ENCODE results near the gene UBXN1.
"Not testable (repeated sequence)": the region's sequence is repeated elsewhere in the genome, so short reads cannot be mapped to it uniquely, and the experiment has no call there.

Gene UBXN1

DNA sequence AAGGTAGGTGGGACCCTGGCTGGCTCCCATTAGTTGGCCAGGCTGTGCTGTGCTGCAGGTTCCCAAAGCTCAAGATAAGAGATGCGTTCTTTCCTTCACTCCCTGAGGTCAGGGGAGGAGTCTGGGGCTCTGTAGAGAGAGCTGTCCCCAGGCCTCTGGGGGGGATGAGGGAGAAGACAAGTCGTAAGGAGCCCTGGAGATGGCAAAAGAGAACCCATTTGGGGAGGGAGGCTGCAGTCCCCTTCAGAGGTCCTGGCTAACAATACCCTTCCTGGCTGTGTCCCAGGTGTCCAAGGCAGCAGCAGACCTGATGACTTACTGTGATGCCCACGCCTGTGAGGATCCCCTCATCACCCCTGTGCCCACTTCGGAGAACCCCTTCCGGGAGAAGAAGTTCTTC lies 29.5 kb upstream of the UBXN1 start:
- DNase-seq: no peak

DNA sequence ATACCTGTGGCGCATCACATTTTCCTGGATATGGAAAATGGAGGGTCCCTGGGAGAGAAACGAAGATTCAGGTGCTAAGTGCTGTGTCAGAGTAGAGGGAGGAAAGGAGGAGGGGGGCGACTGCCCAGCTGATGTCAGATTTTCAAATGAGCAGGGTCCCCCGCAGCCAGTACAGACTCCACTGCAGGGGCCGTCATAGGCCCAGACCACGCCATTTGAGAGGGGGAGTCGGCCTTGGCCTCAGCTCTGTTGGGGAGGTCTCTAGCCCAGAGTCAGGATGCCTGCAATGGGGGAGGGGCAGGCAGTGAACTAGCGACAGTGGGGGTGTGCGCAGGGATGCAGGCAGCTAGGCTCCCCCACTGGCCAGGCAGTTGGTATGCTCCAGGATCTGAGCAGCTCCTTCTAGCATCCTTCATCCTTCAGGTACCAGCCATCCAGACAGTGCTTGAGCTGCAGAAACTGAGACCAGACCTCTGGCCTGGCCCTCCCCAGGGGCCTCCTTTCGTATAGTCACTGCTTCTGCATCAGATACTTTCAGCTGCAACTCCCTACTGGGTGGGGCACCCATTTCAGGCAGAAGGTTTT lies 28.5 kb upstream of the UBXN1 start, which contains the start of the genes BSCL2 and GNG3:
TSS of gene BSCL2 (minus strand) at position 148 of the 585 bp plus-strand sequence. CDS start 229 bp downstream, outside the sequence.
TSS of gene GNG3 (plus strand) at position 400 of the 585 bp plus-strand sequence. CDS start 620 bp downstream, outside the sequence.
- DNase-seq: no peak

DNA sequence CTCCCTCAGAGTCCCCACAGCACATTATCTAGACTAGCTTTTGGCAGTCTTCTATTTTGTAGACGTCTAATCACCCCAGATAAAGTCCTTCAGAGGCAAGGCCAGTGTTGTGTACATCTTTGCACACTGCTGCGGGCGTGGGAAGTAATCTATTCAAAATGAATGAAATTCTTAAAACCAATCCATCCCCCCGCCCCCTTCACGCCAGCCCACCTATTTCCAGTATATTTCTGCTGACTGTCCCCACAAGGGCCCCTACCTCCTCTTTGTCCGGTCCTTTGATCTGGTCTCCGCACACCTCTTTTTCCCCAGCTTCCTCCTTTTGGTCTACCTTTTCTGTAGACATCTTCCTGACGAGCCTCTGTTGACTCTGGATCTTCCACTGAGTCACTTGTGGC lies 28.0 kb upstream of the UBXN1 start:
- DNase-seq: no peak

DNA sequence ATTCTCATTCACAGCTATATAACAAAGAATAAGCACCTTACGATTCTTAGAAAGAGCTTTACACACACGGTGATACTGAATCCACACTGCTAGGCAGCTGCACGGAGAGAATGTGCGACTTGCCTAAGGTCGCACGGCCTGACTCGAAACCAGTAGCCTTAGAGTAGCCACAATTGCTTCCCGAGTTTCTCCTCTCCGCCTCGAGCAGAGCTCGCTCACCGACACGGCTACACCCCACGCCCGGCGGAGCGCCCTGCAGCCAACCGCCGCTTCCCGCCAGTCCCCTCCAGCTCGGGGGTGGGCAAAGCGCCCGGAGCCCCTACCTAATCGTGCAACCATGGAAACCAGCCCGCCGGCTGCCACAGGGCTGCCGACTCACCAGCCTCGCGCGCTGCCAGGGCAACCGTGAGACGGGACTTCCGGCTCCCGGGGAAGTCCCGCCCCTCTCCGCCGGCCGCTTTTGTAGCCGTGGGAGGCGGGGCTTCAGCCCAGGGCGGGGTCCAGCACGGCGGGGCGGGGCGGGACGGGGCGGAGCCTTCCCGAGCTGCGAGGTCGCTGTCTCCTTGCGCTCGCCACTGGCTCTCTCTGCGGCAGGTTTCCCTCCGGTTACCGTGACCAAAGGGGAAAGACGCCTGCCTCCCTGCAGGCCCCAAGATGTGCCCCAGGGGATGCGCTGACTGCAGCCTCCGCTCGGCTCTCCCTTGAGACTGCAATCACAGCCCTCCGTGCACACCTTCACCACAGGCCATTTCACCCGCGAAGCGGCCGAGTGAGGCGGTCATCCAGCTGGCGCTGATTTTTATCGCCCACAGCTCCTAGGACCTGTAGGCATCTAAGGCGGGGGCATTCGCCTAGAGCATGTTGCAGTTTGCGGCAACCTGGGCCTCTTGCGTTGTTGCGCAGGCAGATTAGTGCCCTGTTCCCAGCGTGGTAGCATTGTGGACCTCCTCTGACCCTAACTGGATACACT lies 27.3 kb upstream of the UBXN1 start:
- peak; percentile 89 to 90 for DNase-seq

DNA sequence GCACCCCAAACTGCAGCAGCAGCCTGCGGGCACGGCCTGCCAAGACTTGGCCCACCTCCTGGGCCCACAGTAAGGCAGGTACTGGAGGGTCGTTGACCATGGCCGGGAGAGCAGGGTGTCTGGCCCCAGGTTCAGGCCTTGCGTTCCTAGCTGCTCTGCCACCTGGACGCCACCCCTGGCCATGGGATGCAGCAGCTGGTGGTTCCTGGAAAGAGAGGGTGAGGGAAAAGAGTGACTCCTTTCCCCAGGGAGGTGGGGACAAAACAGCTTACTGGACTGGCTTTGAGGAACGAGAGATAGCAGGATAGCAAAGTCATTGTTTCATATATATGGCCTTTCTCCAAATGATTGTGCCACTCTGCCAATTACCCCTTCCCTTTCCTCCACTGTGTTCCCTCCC lies 26.5 kb upstream of the UBXN1 start:
- DNase-seq: no peak

DNA sequence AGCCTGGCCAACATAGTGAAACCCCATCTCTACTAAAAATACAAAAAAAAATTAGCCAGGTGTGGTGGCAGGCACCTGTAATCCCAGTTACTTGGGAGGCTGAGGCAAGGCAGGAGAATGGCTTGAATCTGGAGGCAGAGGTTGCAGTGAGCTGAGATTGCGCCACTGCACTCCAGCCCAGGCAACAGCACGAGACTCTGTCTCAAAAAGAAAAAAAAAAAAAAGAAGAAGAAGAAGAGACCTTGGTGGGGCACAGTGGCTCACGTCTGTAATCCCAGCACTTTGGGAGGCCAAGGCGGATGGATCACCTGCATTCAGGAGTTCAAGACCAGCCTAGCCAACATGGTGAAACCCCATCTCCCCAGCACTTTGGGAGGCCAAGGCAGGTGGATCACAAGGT lies 25.0 kb upstream of the UBXN1 start:
- DNase-seq: not testable (repeated sequence)

DNA sequence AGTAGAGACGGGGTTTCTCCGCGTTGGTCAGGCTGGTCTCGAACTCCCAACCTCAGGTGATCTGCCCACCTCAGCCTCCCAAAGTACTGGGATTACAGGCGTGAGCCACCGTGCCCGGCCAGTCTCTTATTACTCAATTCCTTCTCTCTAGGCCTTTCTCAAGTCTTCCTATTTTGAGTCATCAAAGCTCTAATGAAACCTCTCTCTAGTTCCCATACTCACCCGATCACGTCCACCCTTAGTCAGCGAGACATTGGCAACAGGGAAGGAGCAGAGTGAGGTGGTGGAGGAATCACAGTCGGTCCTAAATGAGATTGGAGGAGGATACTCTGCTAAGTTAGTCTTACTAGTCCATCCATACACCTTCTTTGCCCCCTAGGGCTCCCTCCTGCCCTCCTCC lies 23.4 kb upstream of the UBXN1 start:
- DNase-seq: no peak

DNA sequence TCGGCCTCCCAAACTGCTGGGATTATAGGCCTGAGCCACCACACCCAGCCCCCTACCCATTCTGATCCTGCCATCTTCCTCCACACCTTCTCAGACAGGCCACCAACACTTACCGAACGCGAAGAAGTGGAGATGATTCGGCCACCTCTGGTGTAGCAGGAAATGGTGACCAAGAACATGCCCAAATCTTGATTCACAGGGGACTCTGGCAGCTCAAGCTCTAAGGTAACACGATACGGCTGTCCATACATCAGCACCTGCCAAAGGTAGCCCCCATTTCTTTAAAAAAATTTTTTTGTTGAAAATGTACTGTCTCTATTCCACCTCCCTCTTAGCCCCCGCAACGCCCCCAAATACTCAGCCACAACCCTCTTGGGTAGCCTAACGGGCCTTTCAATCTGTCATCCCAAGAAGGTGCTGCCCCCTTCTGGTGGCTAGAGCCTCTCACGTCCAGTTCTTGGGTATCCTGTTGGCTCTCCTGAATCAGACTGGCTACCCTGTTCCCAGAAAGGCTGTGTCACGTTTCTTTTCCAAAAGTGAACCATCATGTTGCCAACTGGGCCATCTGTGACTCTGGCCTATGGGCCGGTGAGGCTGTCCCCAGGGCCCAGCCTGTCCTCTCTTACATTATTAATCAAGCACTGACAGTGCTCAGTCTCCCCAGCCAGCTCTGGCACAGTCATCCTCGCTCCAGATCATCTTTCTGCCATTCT lies 15.7 kb upstream of the UBXN1 start:
- peak; percentile 69 to 71 for DNase-seq

DNA sequence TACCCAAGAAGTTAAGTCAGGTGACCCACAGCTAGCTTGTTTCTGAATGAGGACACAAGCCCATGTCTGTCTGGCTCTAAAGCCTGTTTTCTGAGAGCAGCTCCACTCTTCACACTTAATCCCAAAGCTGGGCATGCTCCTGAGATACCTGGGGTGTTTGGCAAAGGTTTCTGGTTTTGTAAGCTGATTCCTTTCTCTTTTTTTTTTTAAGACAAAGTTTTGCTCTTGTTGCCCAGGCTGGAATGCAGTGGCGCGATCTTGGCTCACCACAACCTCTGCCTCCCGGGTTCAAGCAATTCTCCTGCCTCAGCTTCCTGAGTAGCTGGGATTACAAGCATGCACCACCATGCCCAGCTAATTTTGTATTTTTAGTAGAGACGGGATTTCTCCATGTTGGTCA lies 14.8 kb upstream of the UBXN1 start:
- DNase-seq: not testable (repeated sequence)

DNA sequence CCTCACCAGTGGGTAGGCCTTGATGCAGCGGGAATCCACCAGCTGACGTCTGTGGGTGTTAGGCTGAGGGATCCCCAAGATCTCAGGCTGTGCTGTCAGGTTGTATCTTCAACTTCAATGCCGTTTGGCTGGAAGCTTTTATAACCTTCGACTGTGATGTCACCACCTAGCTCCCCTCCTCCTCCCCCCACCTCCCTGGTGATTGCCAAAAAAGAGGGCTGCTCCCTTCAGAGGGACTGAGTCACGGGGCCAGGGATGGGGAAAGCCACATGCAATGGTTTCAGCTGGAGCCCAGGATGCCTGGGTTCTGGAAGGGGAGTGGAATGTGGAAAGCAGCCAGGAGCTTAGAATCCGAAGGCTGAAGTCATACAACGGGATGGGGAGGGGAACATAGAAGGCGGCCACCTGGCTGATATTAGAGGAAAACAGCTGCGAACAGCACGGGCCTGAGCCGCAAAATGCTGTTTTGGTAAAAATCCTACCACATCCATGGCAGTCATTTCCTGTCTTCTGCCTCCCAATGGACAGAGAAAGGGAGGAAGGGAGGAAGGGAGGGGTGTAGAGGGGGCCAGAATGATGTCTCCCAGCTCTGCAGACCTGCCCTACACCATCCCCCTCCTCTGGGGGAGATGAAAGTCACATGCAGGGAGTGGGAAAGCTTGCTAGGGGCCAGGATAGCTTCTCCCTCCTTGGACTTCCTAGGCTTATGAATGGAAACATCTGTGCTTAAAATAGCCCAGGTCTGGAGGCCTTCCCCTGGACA lies 10.7 kb upstream of the UBXN1 start, which contains the start of gene LRRN4CL:
TSS of gene LRRN4CL (minus strand) at position 110 of the 763 bp plus-strand sequence. CDS start 1,022 bp downstream, outside the sequence.
- DNase-seq: no peak

DNA sequence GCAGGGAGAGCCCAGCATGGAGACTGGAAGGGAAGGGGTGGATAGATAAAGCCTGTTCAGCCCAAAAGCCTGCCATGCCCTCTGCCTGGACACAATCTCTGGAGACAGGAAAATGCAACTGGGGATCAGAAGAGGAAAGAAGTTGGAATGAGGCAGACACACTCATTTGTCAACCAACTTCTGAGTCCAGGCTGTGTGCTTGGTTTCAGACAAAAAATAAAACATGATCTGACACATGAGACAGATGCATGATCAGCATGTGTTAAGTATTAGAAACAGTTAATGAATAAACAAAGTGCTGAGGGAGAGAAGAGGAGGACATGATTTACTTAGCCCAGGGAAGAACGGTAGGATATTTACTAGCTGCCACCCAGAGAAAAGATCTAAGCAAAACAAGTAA lies 9.6 kb upstream of the UBXN1 start:
- no peak for DNase-seq

DNA sequence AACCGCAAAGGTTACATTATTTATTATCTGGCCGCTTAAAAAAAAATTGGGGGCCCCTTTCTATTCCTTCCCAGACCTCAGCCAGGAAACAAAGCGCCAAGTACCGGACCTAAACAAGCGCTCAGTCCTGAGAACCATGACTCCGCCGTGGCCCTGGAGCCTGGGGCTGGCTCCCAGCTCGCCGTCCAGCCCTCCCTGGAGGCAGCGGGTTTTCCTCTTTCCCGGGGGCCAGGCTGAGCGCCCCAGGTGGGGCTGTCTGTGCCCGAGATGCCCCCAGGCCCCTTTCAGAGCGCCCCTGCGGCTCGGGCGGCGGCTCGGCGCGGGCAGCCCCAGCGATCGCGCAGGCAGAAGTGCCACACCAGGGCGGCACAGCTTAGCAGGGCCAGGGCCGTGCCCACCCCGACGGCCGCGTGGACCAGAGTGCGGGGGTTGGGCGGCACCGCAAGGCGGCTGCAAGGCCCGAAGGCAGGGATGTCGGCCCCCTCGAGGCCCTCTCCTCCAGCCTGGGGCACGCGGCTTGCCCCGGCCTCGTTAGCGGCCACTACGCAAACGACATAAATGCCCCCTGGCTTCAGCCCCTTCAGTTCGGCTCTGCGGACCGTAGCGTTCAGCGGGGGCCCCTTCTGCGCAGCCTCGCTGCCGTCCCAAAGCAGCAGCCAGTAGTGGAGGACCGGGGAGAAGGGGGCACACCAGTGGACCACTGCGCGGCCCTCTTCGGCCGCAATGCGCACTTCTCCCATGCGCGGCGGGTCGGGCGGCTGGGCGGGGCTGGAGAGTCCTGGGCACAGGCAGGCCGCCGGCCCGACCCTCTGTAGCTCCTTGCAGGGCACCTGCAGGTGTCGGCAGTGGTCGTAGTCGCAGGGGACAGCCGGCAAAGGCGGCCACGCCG lies 8.9 kb upstream of the UBXN1 start:
- DNase-seq: no peak

DNA sequence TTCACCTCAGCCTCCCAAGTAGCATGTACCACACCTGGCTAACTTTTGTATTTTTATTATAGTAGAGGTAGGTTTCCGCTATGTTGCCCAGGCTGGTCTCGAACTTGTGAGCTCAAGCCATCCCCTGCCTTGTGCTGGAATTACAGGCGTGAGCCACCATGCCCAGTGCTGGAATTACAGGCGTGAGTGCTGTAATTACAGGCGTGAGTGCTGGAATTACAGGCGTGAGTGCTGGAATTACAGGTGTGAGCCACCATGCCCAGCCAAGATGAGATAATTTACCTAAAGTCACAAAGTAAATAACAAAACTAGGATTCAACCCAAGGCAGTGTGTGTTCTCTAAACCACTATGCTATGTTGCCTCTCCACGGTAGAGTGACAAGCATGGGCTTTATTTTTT lies 3.6 kb upstream of the UBXN1 start:
- DNase-seq: no peak

DNA sequence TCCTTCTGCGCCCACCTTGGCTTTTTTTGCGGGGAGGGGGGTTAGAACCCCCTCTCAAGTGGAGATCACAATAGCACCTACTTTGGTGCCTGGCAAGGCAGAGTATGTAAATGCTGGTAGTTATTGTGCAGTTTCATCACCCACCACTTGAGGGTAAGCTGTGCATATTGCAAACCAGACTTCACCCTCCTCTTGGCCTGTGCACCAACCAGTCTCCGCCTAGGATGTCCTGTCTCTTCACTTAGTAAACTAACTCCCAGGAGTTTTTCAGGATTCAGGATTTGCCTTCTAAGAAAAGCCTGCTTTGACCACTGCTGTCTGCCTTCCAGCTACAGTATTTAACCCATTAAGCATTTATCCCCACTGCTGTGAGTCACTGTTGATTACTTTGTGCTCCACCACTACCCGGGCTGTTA lies 2.0 kb upstream of the UBXN1 start:
- DNase-seq: no peak

DNA sequence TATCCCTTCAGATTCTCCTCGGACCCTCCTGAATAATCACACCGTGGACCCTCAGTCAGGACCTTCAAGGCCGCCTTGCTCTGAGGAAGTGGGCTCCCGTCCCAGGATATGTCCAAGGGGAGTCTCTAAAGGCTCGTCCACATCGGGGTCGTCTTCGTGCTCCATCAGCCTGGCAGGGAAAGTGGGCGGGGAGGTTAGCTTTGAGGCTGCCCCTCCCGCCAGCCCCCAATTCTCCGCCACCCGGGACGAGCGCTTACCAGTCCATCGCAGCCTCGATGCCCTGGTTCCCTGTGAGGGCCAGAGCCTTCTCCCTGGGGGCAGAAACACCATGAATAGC lies 472 bp downstream of the UBXN1 start:
- no peak for DNase-seq

DNA sequence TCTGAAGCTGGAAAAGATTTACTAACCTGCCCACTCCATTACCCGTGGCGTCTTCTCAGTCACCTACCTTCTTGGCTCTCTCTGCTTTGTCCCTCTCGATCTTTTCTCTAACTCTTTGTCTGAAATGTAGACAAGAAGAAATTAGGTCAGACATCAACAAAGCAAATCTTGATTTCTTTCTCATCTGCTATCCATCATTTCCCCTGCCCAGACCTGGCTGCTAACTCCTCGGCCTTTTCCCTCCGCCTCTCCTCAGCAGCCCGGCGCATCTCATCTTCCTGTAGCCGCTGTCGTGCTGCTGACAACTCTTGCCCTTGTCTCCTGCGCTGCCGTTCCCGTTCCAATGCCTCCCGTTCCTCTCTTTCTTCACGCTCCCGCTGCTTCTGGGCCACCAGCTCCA lies 1.2 kb downstream of the UBXN1 start:
- no peak for DNase-seq

DNA sequence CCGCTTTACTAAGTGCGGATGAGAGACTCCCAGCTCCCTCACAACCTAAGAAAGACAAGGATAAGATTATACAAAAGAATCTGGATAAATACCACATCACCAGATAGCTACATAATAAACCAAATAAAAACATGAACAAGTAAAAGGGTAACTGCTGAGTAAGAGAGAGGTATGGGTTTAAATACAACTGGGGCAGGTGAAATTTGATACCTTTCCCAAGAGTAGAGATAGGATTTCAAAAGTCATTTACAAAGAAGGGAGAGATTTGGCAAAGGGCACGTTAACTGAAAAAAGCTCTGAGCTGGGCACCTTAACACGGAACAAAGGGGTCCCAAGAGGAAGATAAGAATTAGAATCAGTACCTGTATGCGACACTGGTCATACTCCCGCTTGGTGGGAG lies 1.7 kb downstream of the UBXN1 start:
- no peak for DNase-seq

DNA sequence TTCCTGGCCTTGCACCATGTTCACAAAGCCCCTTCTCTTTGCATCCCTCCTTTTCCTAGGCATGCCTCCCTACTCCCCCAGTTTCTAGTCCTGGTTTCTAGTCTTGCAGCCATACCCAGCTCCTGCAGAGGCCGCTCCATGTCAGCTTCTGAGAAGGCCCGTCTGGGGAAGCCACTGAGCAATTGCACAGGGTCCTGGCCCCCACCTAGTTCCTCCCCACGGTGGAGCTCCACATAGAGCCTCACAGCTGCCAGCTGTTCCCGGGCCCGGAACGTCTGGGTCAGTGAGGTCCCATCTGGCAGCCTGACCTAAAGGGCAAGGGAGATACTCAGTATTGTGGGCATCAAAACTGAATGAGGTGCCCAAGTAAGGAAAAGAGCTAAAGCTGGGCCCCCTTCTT lies 2.2 kb downstream of the UBXN1 start:
- DNase-seq: no peak

DNA sequence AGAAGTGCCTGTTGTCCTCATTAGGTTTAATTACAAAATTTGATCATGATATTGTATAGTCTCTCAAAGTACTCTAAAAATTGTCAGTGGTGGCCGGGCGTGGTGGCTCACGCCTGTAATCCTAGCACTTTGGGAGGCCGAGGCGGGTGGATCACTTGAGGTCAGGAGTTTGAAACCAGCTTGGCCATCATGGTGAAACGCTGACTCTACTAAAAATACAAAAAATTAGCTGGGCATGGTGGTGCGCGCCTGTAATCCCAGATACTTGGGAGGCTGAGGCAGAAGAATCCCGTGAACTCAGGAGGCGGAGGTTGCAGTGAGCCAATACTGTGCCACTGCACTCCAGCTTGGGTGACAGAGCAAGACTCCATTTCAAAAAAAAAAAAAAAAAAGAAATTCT lies 3.5 kb downstream of the UBXN1 start:
- DNase-seq: not testable (repeated sequence)

DNA sequence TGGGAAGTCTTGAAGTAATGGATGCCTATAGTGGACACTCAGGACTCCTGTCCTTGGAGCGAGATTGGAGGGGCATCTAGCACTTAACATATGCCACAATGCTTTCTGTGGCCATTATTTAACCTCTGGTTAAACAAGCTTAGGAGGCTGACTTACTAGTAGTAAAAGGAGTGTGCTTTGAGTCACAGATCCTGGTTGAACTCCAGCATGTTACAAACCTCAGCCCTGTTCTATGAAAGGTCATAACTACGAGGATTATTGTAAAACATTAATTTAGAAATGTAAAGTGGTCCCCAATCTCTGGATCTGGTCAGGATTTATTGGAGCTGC lies 5.7 kb downstream of the UBXN1 start:
- no peak for DNase-seq

DNA sequence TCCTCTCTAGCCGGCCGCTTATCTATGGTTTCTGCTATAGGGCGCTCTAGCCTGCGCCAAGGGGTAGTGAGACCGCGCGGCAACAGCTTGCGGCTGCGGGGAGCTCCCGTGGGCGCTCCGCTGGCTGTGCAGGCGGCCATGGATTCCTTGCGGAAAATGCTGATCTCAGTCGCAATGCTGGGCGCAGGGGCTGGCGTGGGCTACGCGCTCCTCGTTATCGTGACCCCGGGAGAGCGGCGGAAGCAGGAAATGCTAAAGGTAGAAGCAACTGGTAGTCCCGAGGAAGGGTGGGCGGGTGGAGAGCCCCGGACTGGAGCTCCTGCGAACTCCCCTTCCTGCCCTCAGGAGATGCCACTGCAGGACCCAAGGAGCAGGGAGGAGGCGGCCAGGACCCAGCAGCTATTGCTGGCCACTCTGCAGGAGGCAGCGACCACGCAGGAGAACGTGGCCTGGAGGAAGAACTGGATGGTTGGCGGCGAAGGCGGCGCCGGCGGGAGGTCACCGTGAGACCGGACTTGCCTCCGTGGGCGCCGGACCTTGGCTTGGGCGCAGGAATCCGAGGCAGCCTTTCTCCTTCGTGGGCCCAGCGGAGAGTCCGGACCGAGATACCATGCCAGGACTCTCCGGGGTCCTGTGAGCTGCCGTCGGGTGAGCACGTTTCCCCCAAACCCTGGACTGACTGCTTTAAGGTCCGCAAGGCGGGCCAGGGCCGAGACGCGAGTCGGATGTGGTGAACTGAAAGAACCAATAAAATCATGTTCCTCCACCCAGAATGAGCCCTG lies 7.1 kb downstream of the UBXN1 start, which contains the start of the genes LBHD1 and UQCC3:
TSS of gene LBHD1 (minus strand) at position 660 of the 782 bp plus-strand sequence. CDS start 2,236 bp downstream, outside the sequence.
TSS of gene UQCC3 (plus strand) at position 66 of the 782 bp plus-strand sequence. CDS start at position 139, 73 bp downstream.
- peak; percentile 64 to 69 for DNase-seq
